GM21723 (cell line): ENCODE results near the gene OR2M3.
"Not testable (repeated sequence)": the region's sequence is repeated elsewhere in the genome, so short reads cannot be mapped to it uniquely, and the experiment has no call there.

Experiments used
- ATAC-seq: cut with Tn5 transposase; IDR thresholded peaks from one replicate; pipeline ENCODE4 v1.9.1; 2021; ENCODE audit warnings: mild to moderate bottlenecking, moderate library complexity; ENCODE audit not compliant: unreplicated experiment

The OR2M3 gene, protein sequence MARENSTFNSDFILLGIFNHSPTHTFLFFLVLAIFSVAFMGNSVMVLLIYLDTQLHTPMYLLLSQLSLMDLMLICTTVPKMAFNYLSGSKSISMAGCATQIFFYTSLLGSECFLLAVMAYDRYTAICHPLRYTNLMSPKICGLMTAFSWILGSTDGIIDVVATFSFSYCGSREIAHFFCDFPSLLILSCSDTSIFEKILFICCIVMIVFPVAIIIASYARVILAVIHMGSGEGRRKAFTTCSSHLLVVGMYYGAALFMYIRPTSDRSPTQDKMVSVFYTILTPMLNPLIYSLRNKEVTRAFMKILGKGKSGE

DNA sequence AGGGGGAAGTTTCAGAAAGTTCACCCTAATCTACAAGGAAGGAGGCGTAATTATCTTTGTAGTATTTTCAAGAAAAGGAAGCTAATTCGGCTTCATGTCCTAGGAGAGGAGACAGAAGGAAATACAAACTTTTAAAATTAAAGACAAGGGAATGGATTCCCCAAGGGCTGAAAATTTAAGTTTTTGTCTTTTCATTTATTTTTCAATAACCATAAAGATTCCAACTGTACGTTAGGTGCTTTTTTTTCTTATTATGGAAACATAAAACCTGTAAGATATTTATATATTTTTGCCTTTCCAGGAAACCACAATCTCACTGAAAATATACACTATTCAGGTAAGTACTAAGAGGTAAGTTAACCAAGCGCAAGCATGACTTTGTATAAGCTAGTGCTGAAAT is at the start of gene OR2M3:
Gene OR2M3, plus strand, starts transcription at position 301 of the 400 bp plus-strand sequence. CDS start 5,803 bp downstream, outside the sequence.
- ATAC-seq: no peak

- no peak for ATAC-seq
Measured at GRCh38 chr1:248152056-248152827, 44.8 kb upstream of the OR2M3 start.

- no peak for ATAC-seq
Measured at GRCh38 chr1:248155927-248156326, 41.1 kb upstream of the OR2M3 start.

DNA sequence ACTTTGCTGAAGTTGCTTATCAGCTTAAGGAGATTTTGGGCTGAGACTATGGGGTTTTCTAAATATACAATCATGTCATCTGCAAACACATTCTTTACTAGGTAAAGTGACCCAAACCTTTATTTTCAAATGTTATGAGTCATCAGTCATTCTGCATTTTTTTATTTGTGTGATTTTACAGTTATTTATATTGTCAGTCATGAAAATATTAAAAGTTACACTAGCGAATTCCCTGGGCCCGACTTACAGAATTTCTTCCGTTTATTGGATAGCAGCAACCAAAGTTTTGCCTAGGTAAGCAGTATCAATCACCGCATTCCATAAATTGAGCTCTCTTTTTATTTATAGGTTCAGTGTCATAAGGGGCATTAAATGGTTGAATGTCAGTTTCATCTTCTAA is 38.3 kb upstream of the OR2M3 start:
- ATAC-seq: no peak

GRCh38 chr1:248164031-248164430 is 33.0 kb upstream of the OR2M3 start:
- ATAC-seq: no peak

DNA sequence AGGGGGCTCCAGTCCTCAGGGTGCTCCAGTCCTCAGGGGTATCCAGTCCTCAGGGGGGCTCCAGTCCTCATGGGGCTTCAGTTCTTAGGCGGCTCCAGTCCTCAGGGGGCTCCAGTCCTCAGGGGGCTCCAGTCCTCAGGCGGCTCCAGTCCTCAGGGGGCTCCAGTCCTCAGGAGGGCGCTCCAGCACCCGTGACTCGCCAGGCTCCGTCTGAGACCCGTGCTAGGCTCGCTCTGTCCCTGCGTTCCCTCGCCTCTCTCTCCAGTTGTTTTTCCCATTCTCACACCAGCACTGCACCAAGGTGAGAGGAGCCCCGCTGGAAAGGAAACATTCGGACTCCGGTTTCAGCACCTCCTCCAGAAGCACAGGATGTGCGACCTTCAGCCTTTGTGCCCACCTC is 31.9 kb upstream of the OR2M3 start:
- ATAC-seq: no peak

DNA sequence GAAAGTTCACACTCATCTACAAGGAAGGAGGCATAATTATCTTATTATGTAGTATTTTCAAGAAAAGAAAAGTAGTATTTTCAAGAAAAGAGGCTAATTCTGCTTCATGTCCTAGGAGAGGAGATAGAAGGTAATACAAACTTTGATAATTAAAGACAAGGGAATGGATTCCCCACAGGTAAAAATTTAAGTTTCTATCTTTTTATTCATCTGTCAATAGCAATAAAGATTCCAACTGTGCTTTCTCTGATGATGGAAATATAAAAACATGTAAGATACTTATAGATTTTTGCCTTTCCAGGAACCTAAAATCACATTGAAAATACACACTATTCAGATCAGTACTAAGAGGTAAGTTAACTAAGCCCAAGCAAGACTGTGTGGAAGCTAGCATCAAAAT is 22.5 kb upstream of the OR2M3 start, which contains the start of gene OR2M2:
Gene OR2M2, plus strand, starts transcription at position 301 of the 400 bp plus-strand sequence. CDS start 5,165 bp downstream, outside the sequence.
- no peak for ATAC-seq

GRCh38 chr1:248183996-248184395 is 13.1 kb upstream of the OR2M3 start:
- peak; percentile 87 for ATAC-seq

GRCh38 chr1:248187363-248187762 is 9.7 kb upstream of the OR2M3 start:
- ATAC-seq: no peak

- ATAC-seq: no peak
Measured at GRCh38 chr1:248189026-248189425, 8.0 kb upstream of the OR2M3 start.

DNA sequence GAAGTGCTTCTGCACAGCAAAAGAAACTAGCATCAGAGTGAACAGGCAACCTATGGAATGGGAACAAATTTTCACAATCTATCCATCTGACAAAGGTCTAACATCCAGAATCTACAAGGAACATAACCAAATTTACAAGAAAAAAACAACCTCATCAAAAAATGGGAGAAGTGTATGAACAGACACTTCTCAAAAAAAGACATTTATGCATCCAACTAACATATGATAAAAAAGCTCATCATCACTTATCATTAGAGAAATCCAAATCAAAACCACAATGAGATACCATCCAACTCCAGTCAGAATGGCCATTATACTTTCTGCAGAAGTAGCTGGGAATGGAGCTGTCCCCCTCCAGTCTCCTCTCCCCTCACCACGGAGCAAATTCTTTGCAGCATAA is 2.9 kb upstream of the OR2M3 start:
- no peak for ATAC-seq

DNA sequence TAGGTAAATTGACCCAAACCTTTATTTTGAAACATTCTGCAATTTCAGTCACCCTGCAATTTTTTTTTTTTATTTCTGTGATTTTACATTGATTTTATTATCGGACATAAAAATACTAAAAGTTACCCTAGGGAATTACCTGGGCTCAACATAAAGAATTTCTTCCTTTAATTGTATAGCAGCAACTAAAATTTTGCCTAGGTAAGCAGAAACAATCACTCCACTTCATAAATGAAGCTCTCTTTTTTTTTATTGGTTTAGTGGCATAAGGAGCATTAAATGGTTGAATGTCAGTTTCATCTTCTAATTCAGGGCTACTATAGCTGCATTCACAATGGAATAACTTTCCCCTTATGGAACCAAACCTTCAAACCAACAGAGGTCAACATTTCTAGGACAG is 18.8 kb downstream of the OR2M3 start:
- ATAC-seq: no peak

- ATAC-seq: no peak
Measured at GRCh38 chr1:248225537-248225936, 28.5 kb downstream of the OR2M3 start.

DNA sequence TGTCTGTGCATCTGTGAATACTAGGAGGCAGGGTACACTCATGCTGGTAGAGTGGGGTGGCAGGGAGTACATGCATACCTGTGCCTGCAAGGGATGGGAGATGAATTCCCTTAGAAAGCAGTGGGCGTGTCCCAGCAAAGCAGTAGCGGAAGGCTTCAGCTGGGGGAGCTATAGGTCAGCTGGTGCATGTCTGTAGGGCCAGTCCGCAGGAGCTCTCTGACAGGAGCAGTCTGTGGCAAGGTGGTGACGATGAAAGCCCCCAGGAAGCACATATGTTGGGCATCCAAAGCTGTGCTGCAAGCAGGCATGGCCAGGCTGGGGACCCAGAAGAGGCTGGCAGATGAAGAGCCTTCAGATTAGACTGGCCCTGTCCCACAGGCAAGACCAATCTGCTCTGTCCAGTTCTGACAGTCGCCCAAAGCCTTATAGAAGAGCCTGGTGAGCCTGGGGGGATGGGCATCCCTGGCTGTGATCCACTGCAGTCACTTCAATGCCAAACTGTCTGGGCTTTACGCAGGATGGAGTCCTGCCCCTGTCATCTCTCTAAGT is 32.4 kb downstream of the OR2M3 start:
- no peak for ATAC-seq

DNA sequence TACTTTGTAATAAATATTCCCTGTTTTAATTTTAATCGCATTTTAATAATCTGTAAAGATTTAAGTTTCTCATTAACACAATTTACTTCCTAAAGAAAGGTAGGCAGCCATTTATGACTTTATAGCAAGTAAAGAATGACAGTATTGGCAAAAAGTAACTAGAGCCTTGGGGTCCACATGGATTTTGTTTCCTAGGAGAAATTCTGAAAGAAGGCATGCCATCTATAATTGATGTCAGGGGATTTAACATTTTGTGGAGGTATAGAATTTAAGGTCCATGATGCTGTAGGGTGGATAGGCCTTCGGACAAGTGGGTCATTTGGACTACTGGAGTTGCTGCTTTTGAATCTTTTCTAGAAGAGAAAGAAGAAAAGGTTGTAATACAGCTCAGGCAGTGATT is 34.1 kb downstream of the OR2M3 start, which contains the start of gene OR2M4:
Gene OR2M4, plus strand, starts transcription at position 301 of the 400 bp plus-strand sequence. CDS start 7,512 bp downstream, outside the sequence.
- ATAC-seq: no peak

GRCh38 chr1:248239478-248239877 is 42.4 kb downstream of the OR2M3 start:
- no peak for ATAC-seq

DNA sequence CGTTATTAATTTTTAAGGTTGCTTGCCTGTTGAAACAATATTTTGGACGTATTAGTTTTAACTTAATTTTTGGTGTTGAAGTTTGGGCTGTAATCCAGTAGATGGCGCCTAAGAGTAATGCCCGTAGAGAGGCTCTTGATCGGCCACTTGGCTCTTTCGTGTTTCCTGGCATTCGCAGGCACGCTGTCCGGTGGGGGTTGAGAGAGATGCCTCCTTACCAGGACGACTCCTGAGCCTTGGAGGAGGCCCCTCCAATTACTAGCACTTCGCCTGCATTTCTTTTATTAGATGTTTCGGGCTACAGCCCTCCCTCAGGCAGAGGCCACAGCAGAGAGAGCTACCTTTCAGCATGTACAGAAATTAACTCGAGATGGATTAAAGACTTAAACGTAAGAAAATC is 46.1 kb downstream of the OR2M3 start:
- peak; percentile 94 for ATAC-seq

DNA sequence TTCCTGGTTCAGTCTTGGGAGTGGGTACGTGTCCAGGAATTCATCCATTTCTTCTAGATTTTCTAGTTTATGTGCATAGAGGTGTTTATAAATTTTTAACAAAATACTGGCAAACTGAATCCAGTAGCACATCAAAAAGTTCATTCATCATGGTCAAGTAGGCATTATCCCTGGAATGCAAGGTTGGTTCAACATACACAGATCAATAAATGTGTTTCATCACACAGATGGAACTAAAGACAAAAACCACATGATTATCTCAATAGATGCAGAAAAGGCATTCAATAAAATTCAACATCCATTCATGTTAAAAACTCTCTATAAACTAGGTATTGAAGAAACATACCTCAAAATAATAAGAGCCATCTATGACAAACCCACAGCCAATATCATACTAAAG is 62.2 kb downstream of the OR2M3 start:
- ATAC-seq: not testable (repeated sequence)
